ENCODE measurements around the gene PPP2R3B.

DNA sequence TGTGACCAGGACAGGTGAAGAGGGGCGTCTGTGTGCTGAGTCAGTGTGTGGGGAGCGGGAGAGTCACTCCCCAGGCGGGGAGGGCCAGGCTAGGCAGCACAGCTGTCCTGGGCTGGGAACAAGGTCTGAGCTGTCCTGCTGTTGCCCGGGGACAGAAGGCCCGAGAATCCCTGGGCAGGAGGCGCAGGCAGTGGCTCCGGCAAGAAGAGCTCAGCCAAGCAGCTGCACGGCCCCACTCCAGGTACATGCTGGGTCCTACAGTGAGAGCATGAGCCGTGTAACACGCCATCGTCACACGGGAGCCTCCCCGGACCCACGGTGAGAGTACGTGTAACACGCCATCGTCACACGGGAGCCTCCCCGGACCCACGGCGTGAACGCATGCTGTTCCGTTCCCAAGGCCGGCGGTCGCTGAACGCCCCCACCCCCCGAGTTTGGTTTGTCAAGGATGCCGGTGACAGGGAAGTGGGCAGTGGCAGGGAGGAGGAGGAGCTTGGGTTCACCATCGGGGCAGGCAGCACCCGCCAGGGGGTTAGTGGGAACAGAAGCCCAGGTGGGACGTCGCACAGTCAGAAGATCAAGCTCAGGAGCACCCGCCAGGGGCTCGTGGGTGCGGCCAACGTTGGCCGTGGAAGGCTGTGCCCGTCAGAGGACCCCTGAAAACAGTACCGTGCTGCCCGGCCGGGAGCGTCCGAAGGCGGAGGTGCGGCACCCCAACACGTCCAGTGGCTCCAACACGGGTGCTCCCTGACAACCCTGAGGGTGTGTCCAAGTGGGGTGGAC lies 15.6 kb downstream of the PPP2R3B start:
- TF ChIP-seq, protein P1, sequence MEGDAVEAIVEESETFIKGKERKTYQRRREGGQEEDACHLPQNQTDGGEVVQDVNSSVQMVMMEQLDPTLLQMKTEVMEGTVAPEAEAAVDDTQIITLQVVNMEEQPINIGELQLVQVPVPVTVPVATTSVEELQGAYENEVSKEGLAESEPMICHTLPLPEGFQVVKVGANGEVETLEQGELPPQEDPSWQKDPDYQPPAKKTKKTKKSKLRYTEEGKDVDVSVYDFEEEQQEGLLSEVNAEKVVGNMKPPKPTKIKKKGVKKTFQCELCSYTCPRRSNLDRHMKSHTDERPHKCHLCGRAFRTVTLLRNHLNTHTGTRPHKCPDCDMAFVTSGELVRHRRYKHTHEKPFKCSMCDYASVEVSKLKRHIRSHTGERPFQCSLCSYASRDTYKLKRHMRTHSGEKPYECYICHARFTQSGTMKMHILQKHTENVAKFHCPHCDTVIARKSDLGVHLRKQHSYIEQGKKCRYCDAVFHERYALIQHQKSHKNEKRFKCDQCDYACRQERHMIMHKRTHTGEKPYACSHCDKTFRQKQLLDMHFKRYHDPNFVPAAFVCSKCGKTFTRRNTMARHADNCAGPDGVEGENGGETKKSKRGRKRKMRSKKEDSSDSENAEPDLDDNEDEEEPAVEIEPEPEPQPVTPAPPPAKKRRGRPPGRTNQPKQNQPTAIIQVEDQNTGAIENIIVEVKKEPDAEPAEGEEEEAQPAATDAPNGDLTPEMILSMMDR (IDR thresholded peaks at IDR 0.05), result no peak
- TF ChIP-seq POLR2A (IDR thresholded peaks at IDR 0.05), result no peak

Measured in Peyer's patch (tissue), 4 donors.